ENCODE data around the gene ATG2A. TPM values are rescaled to one million over a fixed set of nuclear protein-coding genes. Genes with fewer than 3 reads are reported as not detected.

ATG2A gene
- total and polyA plus RNA-seq, 2 donors from 2014 or later: 16.8 to 26.9 TPM

DNA sequence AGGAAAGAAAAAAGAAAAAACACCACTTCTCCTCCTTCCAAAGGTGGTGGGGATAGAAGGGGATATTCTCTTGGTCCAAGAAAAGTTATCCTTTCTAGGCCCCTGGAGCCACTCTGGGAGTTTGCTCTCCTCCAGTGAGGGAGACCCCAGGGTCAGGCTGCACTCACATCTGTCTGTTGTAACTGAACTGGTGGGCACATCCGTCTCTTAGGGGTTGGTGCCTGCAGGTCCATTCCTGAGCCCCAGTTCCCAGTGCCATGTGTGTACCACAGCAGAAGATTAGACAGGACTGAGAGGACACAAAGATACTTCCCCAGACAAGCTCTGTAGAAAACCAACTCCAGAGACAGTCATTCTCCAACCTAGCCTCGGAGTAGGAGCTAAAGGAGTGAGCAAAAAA lies 3.1 kb upstream of the ATG2A start:
- Histone ChIP-seq H3K36me3 (ENCODE audit: control insufficient read depth in 2 of 3, insufficient read depth in 3 of 3, low read length in 3 of 3) (no peaks in the 10 kb centered on the region), H3K9me3 (ENCODE audit: control insufficient read depth in 2 of 3, insufficient read depth in 1 of 3, low read length in 3 of 3) (no peaks in the 10 kb centered on the region), H3K27me3 (ENCODE audit: control insufficient read depth, insufficient read depth, low read length) (no peaks in the 10 kb centered on the region), H3K4me1 (ENCODE audit: control insufficient read depth in 2 of 3, insufficient read depth in 2 of 3, low read depth in 1 of 3, low read length in 3 of 3) (peaks cover 0 to 22% (median 4%) of the 10 kb centered on the region in 3 donors), H3K4me3 (ENCODE audit: low read length in 3 of 3) (no peak overlapping the region), H3K9ac (ENCODE audit: low read length in 3 of 3) (no peak overlapping the region), H3K27ac (ENCODE audit: low read depth in 2 of 2, low read length in 2 of 2) (no peak overlapping the region)
- TF ChIP-seq, protein P1, sequence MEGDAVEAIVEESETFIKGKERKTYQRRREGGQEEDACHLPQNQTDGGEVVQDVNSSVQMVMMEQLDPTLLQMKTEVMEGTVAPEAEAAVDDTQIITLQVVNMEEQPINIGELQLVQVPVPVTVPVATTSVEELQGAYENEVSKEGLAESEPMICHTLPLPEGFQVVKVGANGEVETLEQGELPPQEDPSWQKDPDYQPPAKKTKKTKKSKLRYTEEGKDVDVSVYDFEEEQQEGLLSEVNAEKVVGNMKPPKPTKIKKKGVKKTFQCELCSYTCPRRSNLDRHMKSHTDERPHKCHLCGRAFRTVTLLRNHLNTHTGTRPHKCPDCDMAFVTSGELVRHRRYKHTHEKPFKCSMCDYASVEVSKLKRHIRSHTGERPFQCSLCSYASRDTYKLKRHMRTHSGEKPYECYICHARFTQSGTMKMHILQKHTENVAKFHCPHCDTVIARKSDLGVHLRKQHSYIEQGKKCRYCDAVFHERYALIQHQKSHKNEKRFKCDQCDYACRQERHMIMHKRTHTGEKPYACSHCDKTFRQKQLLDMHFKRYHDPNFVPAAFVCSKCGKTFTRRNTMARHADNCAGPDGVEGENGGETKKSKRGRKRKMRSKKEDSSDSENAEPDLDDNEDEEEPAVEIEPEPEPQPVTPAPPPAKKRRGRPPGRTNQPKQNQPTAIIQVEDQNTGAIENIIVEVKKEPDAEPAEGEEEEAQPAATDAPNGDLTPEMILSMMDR (IDR thresholded peaks at IDR 0.05; ENCODE audit: borderline replicate concordance, extremely low read depth, insufficient read depth): no peak
- DNase-seq (no peak), FAIRE-seq (no peak)
- intact Hi-C loops (cut with DNase I): no loop called here

DNA sequence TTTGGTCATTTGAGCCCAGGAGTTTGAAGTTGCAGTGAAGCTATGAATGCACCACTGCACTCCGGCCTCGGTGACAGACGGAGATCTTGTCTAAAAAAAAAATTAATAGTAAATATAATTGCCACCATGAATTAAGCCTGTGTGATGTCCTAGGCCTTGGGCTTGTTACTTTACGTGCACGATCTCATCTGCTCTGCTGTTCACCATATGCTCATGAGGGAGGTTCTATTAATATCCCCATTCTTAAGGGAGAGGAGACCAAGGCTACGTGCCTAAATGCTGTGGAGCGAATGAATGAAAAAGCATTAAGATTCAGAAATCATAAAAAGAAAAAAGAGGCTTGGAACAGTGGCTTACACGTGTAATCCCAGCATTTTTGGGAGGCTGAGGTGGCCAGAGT lies 2.6 kb upstream of the ATG2A start:
- Histone ChIP-seq H3K27me3 (ENCODE audit: control insufficient read depth, insufficient read depth, low read length) (no peaks in the 10 kb centered on the region), H3K36me3 (ENCODE audit: control insufficient read depth in 2 of 3, insufficient read depth in 3 of 3, low read length in 3 of 3) (no peaks in the 10 kb centered on the region), H3K4me1 (ENCODE audit: control insufficient read depth in 2 of 3, insufficient read depth in 2 of 3, low read depth in 1 of 3, low read length in 3 of 3) (peaks cover 0 to 20% (median 4%) of the 10 kb centered on the region in 3 donors), H3K27ac (ENCODE audit: low read depth in 2 of 2, low read length in 2 of 2) (no peak overlapping the region), H3K9me3 (ENCODE audit: control insufficient read depth in 2 of 3, insufficient read depth in 1 of 3, low read length in 3 of 3) (no peaks in the 10 kb centered on the region), H3K4me3 (ENCODE audit: low read length in 3 of 3) (no peak overlapping the region), H3K9ac (ENCODE audit: low read length in 3 of 3) (no peak overlapping the region)
- TF ChIP-seq, protein P1 (IDR thresholded peaks at IDR 0.05; ENCODE audit: borderline replicate concordance, extremely low read depth, insufficient read depth): no peak
- no peak for FAIRE-seq
- intact Hi-C loops (cut with DNase I): no loop called here
- DNase-seq: no peak

DNA sequence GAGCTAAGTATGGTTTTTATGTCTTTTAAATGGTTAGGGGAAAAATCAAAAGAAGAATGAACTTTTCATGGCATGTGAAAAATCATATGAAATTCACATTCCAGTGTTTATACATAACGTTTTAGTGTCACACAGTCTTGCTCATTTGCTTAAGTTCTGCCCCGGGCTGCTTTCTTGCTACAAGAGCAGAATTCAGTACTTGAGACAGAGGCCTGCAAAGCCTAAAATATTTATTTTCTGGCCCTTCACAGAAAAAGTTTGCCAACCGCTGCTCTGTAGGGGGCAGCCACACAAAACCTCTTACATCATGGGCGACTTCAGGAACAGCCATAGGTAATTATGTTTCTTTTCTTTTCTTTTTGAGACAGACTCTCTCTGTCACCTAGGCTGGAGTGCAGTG lies 1.0 kb upstream of the ATG2A start:
- peaks cover 0 to 7% (median 3%) of the 10 kb centered on the region in 3 donors for H3K36me3 ChIP-seq (ENCODE audit: control insufficient read depth in 2 of 3, insufficient read depth in 3 of 3, low read length in 3 of 3)
- FAIRE-seq: no peak
- peak overlapping the region in 1 of 2 donors; percentile 59 for H3K27ac ChIP-seq (ENCODE audit: low read depth in 2 of 2, low read length in 2 of 2)
- peak overlapping the region; percentile 53 to 82 (median 78) for H3K9ac ChIP-seq (ENCODE audit: low read length in 3 of 3)
- peak in 3 of 5 donors; percentile 36 to 66 (median 63) for DNase-seq
- no peaks in the 10 kb centered on the region for H3K27me3 ChIP-seq (ENCODE audit: control insufficient read depth, insufficient read depth, low read length)
- peaks cover 0 to 16% (median 4%) of the 10 kb centered on the region in 3 donors for H3K4me1 ChIP-seq (ENCODE audit: control insufficient read depth in 2 of 3, insufficient read depth in 2 of 3, low read depth in 1 of 3, low read length in 3 of 3)
- intact Hi-C loops (cut with DNase I): no loop called here
- H3K4me3 ChIP-seq (ENCODE audit: low read length in 3 of 3): peak overlapping the region; percentile 74 to 83 (median 82)
- TF ChIP-seq, protein P1 (IDR thresholded peaks at IDR 0.05; ENCODE audit: borderline replicate concordance, extremely low read depth, insufficient read depth): peak; percentile 12
- no peaks in the 10 kb centered on the region for H3K9me3 ChIP-seq (ENCODE audit: control insufficient read depth in 2 of 3, insufficient read depth in 1 of 3, low read length in 3 of 3)

DNA sequence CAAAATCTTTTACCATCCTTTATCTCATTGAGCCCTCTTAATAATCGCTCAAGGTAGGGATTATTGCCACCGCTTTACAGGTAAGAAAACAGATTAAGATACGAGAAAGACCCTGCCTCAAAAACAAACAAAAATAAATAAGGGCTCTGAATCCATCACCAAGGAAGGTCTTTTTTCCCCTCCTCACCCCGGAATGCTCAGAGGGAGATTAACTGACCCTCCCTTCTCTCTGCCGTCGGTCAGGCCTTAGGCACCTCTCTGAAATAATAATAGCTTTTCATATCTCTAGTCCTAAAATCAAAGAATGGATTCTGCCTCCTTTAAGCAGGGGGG lies 620 bp upstream of the ATG2A start:
- Histone ChIP-seq H3K27me3 (ENCODE audit: control insufficient read depth, insufficient read depth, low read length) (no peaks in the 10 kb centered on the region), H3K36me3 (ENCODE audit: control insufficient read depth in 2 of 3, insufficient read depth in 3 of 3, low read length in 3 of 3) (peaks cover 0 to 7% (median 3%) of the 10 kb centered on the region in 3 donors), H3K27ac (ENCODE audit: low read depth in 2 of 2, low read length in 2 of 2) (peak overlapping the region; percentile 51 to 59), H3K9ac (ENCODE audit: low read length in 3 of 3) (peak overlapping the region; percentile 3 to 82 (median 78)), H3K4me1 (ENCODE audit: control insufficient read depth in 2 of 3, insufficient read depth in 2 of 3, low read depth in 1 of 3, low read length in 3 of 3) (peaks cover 0 to 16% (median 4%) of the 10 kb centered on the region in 3 donors), H3K9me3 (ENCODE audit: control insufficient read depth in 2 of 3, insufficient read depth in 1 of 3, low read length in 3 of 3) (no peaks in the 10 kb centered on the region), H3K4me3 (ENCODE audit: low read length in 3 of 3) (peak overlapping the region; percentile 74 to 83 (median 82))
- FAIRE-seq (no peak), DNase-seq (no peak)
- TF ChIP-seq, protein P1 (IDR thresholded peaks at IDR 0.05; ENCODE audit: borderline replicate concordance, extremely low read depth, insufficient read depth): no peak
- intact Hi-C loops (cut with DNase I): no loop called here
